ENCODE data around the gene MXD4.
"Not testable (repeated sequence)": the region's sequence is repeated elsewhere in the genome, so short reads cannot be mapped to it uniquely, and the experiment has no call there.

MXD4 gene

GRCh38 chr4:2217726-2218125 is 44.2 kb downstream of the MXD4 start:
- no peak for DNase-seq

DNA sequence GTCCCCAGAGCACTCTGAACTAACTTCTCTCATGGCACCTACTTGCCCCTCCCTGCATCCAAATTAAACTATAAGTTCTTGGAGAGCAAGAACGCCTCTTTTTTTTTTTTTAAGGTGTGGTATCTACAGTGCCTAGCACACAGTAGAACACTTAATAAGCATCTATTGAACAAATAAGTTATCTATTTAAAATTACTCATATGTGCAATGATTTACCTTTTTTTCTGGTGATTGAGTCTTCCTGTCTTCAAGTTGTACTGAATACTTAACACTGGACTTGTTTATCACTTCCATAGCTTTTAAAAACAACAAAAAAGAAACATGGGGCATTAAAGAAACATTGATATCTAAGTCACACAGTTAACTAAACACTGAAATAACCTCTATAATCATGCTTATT is 49.1 kb downstream of the MXD4 start:
- no peak for DNase-seq

DNA sequence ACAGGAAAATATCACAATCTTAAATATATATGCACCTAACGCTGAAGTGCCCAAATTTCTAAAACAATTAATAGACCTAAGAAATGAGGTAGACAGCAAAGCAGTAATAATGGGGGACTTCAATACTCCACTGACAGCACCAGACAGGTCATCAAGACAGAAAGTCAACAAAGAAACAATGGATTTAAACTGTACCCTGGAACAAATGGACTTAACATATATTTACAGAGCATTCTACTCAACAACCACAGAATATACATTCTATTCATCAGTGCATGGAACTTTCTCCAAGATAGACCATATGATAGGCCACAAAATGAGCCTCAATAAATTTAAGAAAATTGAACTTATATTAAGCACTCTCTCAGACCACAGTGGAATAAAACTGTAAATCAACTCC is 59.1 kb downstream of the MXD4 start:
- not testable (repeated sequence) for DNase-seq

Measured in NCI-H2029 treated with DMSO at 0.1 percent for 48 hours (cell line).